ENCODE measurements around the gene BFSP2. TPM values are rescaled to one million over a fixed set of nuclear protein-coding genes. Genes with fewer than 3 reads are reported as not detected.

The BFSP2 gene
- total RNA-seq = 0.34 and 1.3 TPM in 2 replicates

GRCh38 chr3:133400006-133400515 lies at the start of gene BFSP2:
TSS of gene BFSP2 (plus strand) at chr3:133400056. CDS start at chr3:133400084, 28 bp downstream.
- no peaks in the 10 kb centered on the region for H3K9me3 Mint-ChIP-seq
- ChIA-PET POLR2A (no interaction called here), CTCF (no interaction called here)
- no peak for TF ChIP-seq CTCF (IDR thresholded peaks at IDR 0.05)
- peaks cover 4% of the 10 kb centered on the region for H3K4me1 Mint-ChIP-seq
- intact Hi-C loops (cut with micrococcal nuclease) = no loop called here
- no peaks in the 10 kb centered on the region for H3K36me3 Mint-ChIP-seq (ENCODE audit: low read depth)
- ATAC-seq (ENCODE audit: low read depth) = no peak
- no peak for DNase-seq
- H3K4me3 Mint-ChIP-seq = no peak within 1 kb of the TSS
- H3K27ac Mint-ChIP-seq = no peak within 1 kb of the TSS
- peaks cover 5% of the 10 kb centered on the region for H3K27me3 Mint-ChIP-seq

GRCh38 chr3:133354721-133355120 lies 45.1 kb upstream of the BFSP2 start:
- intact Hi-C loops (cut with micrococcal nuclease) = no loop called here
- ATAC-seq (ENCODE audit: low read depth) (no peak), DNase-seq (no peak)
- Mint-ChIP-seq H3K36me3 (ENCODE audit: low read depth) (no peaks in the 10 kb centered on the region), H3K4me3 (no peak overlapping the region), H3K27ac (no peak overlapping the region), H3K27me3 (peaks cover 22% of the 10 kb centered on the region), H3K4me1 (no peaks in the 10 kb centered on the region), H3K9me3 (peaks cover 8% of the 10 kb centered on the region)
- TF ChIP-seq CTCF (IDR thresholded peaks at IDR 0.05) = no peak
- CTCF ChIA-PET = no interaction called here
- POLR2A ChIA-PET = no interaction called here

- Mint-ChIP-seq H3K36me3 (ENCODE audit: low read depth) (no peaks in the 10 kb centered on the region), H3K27ac (no peak overlapping the region), H3K9me3 (peaks cover 8% of the 10 kb centered on the region), H3K27me3 (peaks cover 17% of the 10 kb centered on the region), H3K4me3 (no peak overlapping the region), H3K4me1 (no peaks in the 10 kb centered on the region)
- ChIA-PET POLR2A (no interaction called here), CTCF (no interaction called here)
- DNase-seq (no peak), ATAC-seq (ENCODE audit: low read depth) (no peak)
- TF ChIP-seq CTCF (IDR thresholded peaks at IDR 0.05) = no peak
- intact Hi-C loops (cut with micrococcal nuclease) = no loop called here
Observed at GRCh38 chr3:133360476-133360875, 39.4 kb upstream of the BFSP2 start.

- DNase-seq = no peak
- H3K27ac Mint-ChIP-seq = no peak overlapping the region
- CTCF ChIA-PET = no interaction called here
- no peaks in the 10 kb centered on the region for H3K36me3 Mint-ChIP-seq (ENCODE audit: low read depth)
- no peak for ATAC-seq (ENCODE audit: low read depth)
- TF ChIP-seq CTCF (IDR thresholded peaks at IDR 0.05) = no peak
- H3K4me3 Mint-ChIP-seq = no peak overlapping the region
- no peaks in the 10 kb centered on the region for H3K4me1 Mint-ChIP-seq
- POLR2A ChIA-PET = no interaction called here
- intact Hi-C loops (cut with micrococcal nuclease) = no loop called here
- peaks cover 7% of the 10 kb centered on the region for H3K9me3 Mint-ChIP-seq
- H3K27me3 Mint-ChIP-seq = peaks cover 16% of the 10 kb centered on the region
Observed at GRCh38 chr3:133361011-133361410, 38.8 kb upstream of the BFSP2 start.

- no peak overlapping the region for H3K27ac Mint-ChIP-seq
- DNase-seq = no peak
- ChIA-PET POLR2A (no interaction called here), CTCF (no interaction called here)
- H3K4me1 Mint-ChIP-seq = no peaks in the 10 kb centered on the region
- intact Hi-C loops (cut with micrococcal nuclease) = no loop called here
- H3K9me3 Mint-ChIP-seq = peaks cover 3% of the 10 kb centered on the region
- H3K27me3 Mint-ChIP-seq = peaks cover 12% of the 10 kb centered on the region
- no peak for ATAC-seq (ENCODE audit: low read depth)
- H3K36me3 Mint-ChIP-seq (ENCODE audit: low read depth) = no peaks in the 10 kb centered on the region
- TF ChIP-seq CTCF (IDR thresholded peaks at IDR 0.05) = no peak
- H3K4me3 Mint-ChIP-seq = no peak overlapping the region
Observed at GRCh38 chr3:133361435-133361834, 38.4 kb upstream of the BFSP2 start.
